HEK293 (cell line): ENCODE measurements around the gene IL6.

Source experiments
- CTCF ChIA-PET: fragments of 350-600 bp; formaldehyde crosslinking; extraction: SDS; loops from one replicate; lab custom pipeline; 2021; ENCODE audit warnings: antibody characterized with exemption; lab: Yijun Ruan, JAX
- POLR2A ChIA-PET: fragments of 300-600 bp; formaldehyde crosslinking; extraction: SDS; loops from one replicate; lab custom pipeline; 2020; ENCODE audit warnings: antibody characterized with exemption, inconsistent platforms; lab: Yijun Ruan, JAX
- H3K27ac ChIP-seq: fragments of 200-500 bp; sonication (Bioruptor generic); 2 replicates; pipeline ENCODE4 v1.5.1; 2014; ENCODE audit warnings: low read depth, low read length, control low read depth, inconsistent platforms; ENCODE audit errors: extremely low read depth
- H3K36me3 ChIP-seq, 2 experiments: fragments of 200-500 bp in 1 of 2; sonication (Bioruptor generic) in 1 of 2; 1 replicate in 1 of 2; 2 replicates in 1 of 2; pipeline ENCODE4 v1.5.1; 2014 to 2017; ENCODE audit warnings: inconsistent platforms in 2 of 2, low read length in 2 of 2; ENCODE audit not compliant: control insufficient read depth in 2 of 2, insufficient read depth in 1 of 2
- H3K4me1 ChIP-seq: fragments of 200-500 bp; sonication (Bioruptor generic); 2 replicates; pipeline ENCODE4 v1.5.1; 2014; ENCODE audit warnings: mild to moderate bottlenecking, low read length, inconsistent platforms; ENCODE audit not compliant: control insufficient read depth, insufficient read depth
- H3K4me3 ChIP-seq: 2 replicates; pipeline ENCODE4 v1.5.1; 2011; ENCODE audit warnings: low read depth, mild to moderate bottlenecking, control low read depth, low read length, moderate library complexity
- H3K9me3 ChIP-seq: fragments of 200-500 bp; sonication (Bioruptor generic); 2 replicates; pipeline ENCODE4 v1.5.1; 2014; ENCODE audit warnings: low read depth, low read length, inconsistent platforms; ENCODE audit not compliant: control insufficient read depth, insufficient read depth
- EGR2 ChIP-seq: fragments of 450-650 bp; formaldehyde crosslinking; IDR thresholded peaks from 2 replicates; pipeline ENCODE4 v1.5.1; 2016; ENCODE audit warnings: low read depth, missing biosample characterization, missing genetic modification characterization
- FEZF1 ChIP-seq: fragments of 450-650 bp; formaldehyde crosslinking; IDR thresholded peaks from 2 replicates; pipeline ENCODE4 v1.5.1; 2016; ENCODE audit warnings: missing biosample characterization, missing genetic modification characterization
- GFI1B ChIP-seq: fragments of 450-650 bp; formaldehyde crosslinking; IDR thresholded peaks from 2 replicates; pipeline ENCODE4 v1.5.1; 2016; ENCODE audit warnings: missing biosample characterization, missing genetic modification characterization
- KLF8 ChIP-seq: fragments of 450-650 bp; formaldehyde crosslinking; IDR thresholded peaks from 2 replicates; pipeline ENCODE4 v1.5.1; 2016; ENCODE audit warnings: missing biosample characterization, missing genetic modification characterization
- MZF1 ChIP-seq: fragments of 450-650 bp; formaldehyde crosslinking; IDR thresholded peaks from 2 replicates; pipeline ENCODE4 v1.5.1; 2017; ENCODE audit warnings: missing biosample characterization, missing genetic modification characterization, borderline replicate concordance
- SCRT1 ChIP-seq: fragments of 450-650 bp; formaldehyde crosslinking; IDR thresholded peaks from 2 replicates; pipeline ENCODE4 v1.5.1; 2016; ENCODE audit warnings: missing biosample characterization, missing genetic modification characterization, borderline replicate concordance
- SCRT2 ChIP-seq: fragments of 450-650 bp; formaldehyde crosslinking; IDR thresholded peaks from 2 replicates; pipeline ENCODE4 v1.5.1; 2016; ENCODE audit warnings: missing biosample characterization, missing genetic modification characterization
- SP3 ChIP-seq: fragments of 450-650 bp; formaldehyde crosslinking; IDR thresholded peaks from 2 replicates; pipeline ENCODE4 v1.5.1; 2016; ENCODE audit warnings: missing biosample characterization, missing genetic modification characterization
- SP7 ChIP-seq: fragments of 450-650 bp; formaldehyde crosslinking; IDR thresholded peaks from 2 replicates; pipeline ENCODE4 v1.5.1; 2016; ENCODE audit warnings: missing biosample characterization, missing genetic modification characterization
- ZBTB48 ChIP-seq: fragments of 450-650 bp; formaldehyde crosslinking; IDR thresholded peaks from 2 replicates; pipeline ENCODE4 v1.5.1; 2016; ENCODE audit warnings: missing biosample characterization, missing genetic modification characterization
- ZNF114 ChIP-seq: fragments of 450-650 bp; formaldehyde crosslinking; IDR thresholded peaks from 2 replicates; pipeline ENCODE4 v1.5.0; 2017; ENCODE audit warnings: missing biosample characterization, missing genetic modification characterization
- ZNF132 ChIP-seq: fragments of 450-650 bp; formaldehyde crosslinking; IDR thresholded peaks from 2 replicates; pipeline ENCODE4 v1.5.1; 2017; ENCODE audit warnings: missing biosample characterization, missing genetic modification characterization, borderline replicate concordance
- ZNF2 ChIP-seq: fragments of 450-650 bp; formaldehyde crosslinking; IDR thresholded peaks from 2 replicates; pipeline ENCODE4 v1.5.1; 2016; ENCODE audit warnings: missing biosample characterization, missing genetic modification characterization
- ZNF23 ChIP-seq: fragments of 450-650 bp; formaldehyde crosslinking; IDR thresholded peaks from 2 replicates; pipeline ENCODE4 v1.5.1; 2016; ENCODE audit warnings: missing biosample characterization, missing genetic modification characterization, borderline replicate concordance
- ZNF274 ChIP-seq, 2 experiments: fragments of 200-500 bp in 1 of 2; fragments of 450-650 bp in 1 of 2; sonication (Bioruptor generic) in 1 of 2; formaldehyde crosslinking in 1 of 2; IDR thresholded peaks; 2 replicates each; pipeline versions ENCODE4 v1.5.1 to v1.6.1; 2014 to 2016; ENCODE audit warnings: borderline replicate concordance in 1 of 2, inconsistent platforms in 1 of 2, low read length in 1 of 2, missing biosample characterization in 1 of 2, missing genetic modification characterization in 1 of 2
- ZNF302 ChIP-seq: fragments of 450-650 bp; formaldehyde crosslinking; IDR thresholded peaks from 2 replicates; pipeline ENCODE4 v1.5.1; 2016; ENCODE audit warnings: missing biosample characterization, missing genetic modification characterization, low read depth
- ZNF362 ChIP-seq: fragments of 450-650 bp; formaldehyde crosslinking; IDR thresholded peaks from 2 replicates; pipeline ENCODE4 v1.5.1; 2016; ENCODE audit warnings: missing biosample characterization, missing genetic modification characterization
- ZNF514 ChIP-seq: fragments of 450-650 bp; formaldehyde crosslinking; IDR thresholded peaks from 2 replicates; pipeline ENCODE4 v1.5.1; 2016; ENCODE audit warnings: missing biosample characterization, missing genetic modification characterization
- ZNF529 ChIP-seq: fragments of 450-650 bp; formaldehyde crosslinking; IDR thresholded peaks from 2 replicates; pipeline ENCODE4 v1.5.1; 2017; ENCODE audit warnings: missing genetic modification characterization, missing biosample characterization; ENCODE audit not compliant: insufficient replicate concordance
- ZNF530 ChIP-seq: fragments of 450-650 bp; formaldehyde crosslinking; IDR thresholded peaks from 2 replicates; pipeline ENCODE4 v1.5.1; 2016; ENCODE audit warnings: low read depth, missing biosample characterization, missing genetic modification characterization
- ZNF555 ChIP-seq: fragments of 450-650 bp; formaldehyde crosslinking; conservative IDR thresholded peaks from 2 replicates; pipeline ENCODE4 v1.5.1; 2017; ENCODE audit warnings: missing biosample characterization, mild to moderate bottlenecking, missing genetic modification characterization, inconsistent platforms
- ZNF560 ChIP-seq: fragments of 450-650 bp; formaldehyde crosslinking; IDR thresholded peaks from 2 replicates; pipeline ENCODE4 v1.5.1; 2017; ENCODE audit warnings: missing biosample characterization, missing genetic modification characterization, borderline replicate concordance
- ZNF580 ChIP-seq: fragments of 450-650 bp; formaldehyde crosslinking; IDR thresholded peaks from 2 replicates; pipeline ENCODE4 v1.5.1; 2016; ENCODE audit warnings: missing biosample characterization, missing genetic modification characterization
- ZNF596 ChIP-seq: fragments of 450-650 bp; IDR thresholded peaks from 2 replicates; pipeline ENCODE4 v1.5.0; 2018; ENCODE audit warnings: missing biosample characterization, mild to moderate bottlenecking, missing genetic modification characterization, moderate library complexity
- ZNF639 ChIP-seq: fragments of 450-650 bp; formaldehyde crosslinking; IDR thresholded peaks from 2 replicates; pipeline ENCODE4 v1.5.1; 2016; ENCODE audit warnings: missing biosample characterization, missing genetic modification characterization
- ZNF654 ChIP-seq: fragments of 450-650 bp; formaldehyde crosslinking; IDR thresholded peaks from 2 replicates; pipeline ENCODE4 v1.5.1; 2016; ENCODE audit warnings: low read depth, missing biosample characterization, missing genetic modification characterization
- ZNF658 ChIP-seq: fragments of 450-650 bp; formaldehyde crosslinking; IDR thresholded peaks from 2 replicates; pipeline ENCODE4; 2016; ENCODE audit warnings: missing biosample characterization, missing genetic modification characterization
- ZNF704 ChIP-seq: fragments of 450-650 bp; formaldehyde crosslinking; IDR thresholded peaks from 2 replicates; pipeline ENCODE4 v1.5.1; 2016; ENCODE audit warnings: missing biosample characterization, missing genetic modification characterization
- ZNF76 ChIP-seq: fragments of 450-650 bp; formaldehyde crosslinking; IDR thresholded peaks from 2 replicates; pipeline ENCODE4; 2016; ENCODE audit warnings: low read depth, missing biosample characterization, missing genetic modification characterization, borderline replicate concordance
- ZNF777 ChIP-seq: fragments of 450-650 bp; formaldehyde crosslinking; IDR thresholded peaks from 2 replicates; pipeline ENCODE4 v1.5.1; 2017; ENCODE audit warnings: missing biosample characterization, missing genetic modification characterization, borderline replicate concordance
- ZNF792 ChIP-seq: fragments of 450-650 bp; formaldehyde crosslinking; IDR thresholded peaks from 2 replicates; pipeline ENCODE4 v1.5.1; 2016; ENCODE audit warnings: missing biosample characterization, missing genetic modification characterization
- ZNF843 ChIP-seq: fragments of 450-650 bp; formaldehyde crosslinking; IDR thresholded peaks from 2 replicates; pipeline ENCODE4 v1.5.1; 2016; ENCODE audit warnings: missing biosample characterization, missing genetic modification characterization
- TF ChIP-seq, protein P1 (sequence below): fragments of 450-650 bp; formaldehyde crosslinking; IDR thresholded peaks from 2 replicates; pipeline ENCODE4 v1.5.1; 2016; ENCODE audit warnings: missing biosample characterization, missing genetic modification characterization
- TF ChIP-seq, protein P2 (sequence below): fragments of 450-650 bp; formaldehyde crosslinking; optimal IDR thresholded peaks from 2 replicates; pipeline ENCODE3; 2016; ENCODE audit warnings: missing biosample characterization, mild to moderate bottlenecking, missing genetic modification characterization

IL6 gene

GRCh38 chr7:22726345-22726906, 574 bp upstream of the IL6 start (continued):
- TF ChIP-seq, protein P1, sequence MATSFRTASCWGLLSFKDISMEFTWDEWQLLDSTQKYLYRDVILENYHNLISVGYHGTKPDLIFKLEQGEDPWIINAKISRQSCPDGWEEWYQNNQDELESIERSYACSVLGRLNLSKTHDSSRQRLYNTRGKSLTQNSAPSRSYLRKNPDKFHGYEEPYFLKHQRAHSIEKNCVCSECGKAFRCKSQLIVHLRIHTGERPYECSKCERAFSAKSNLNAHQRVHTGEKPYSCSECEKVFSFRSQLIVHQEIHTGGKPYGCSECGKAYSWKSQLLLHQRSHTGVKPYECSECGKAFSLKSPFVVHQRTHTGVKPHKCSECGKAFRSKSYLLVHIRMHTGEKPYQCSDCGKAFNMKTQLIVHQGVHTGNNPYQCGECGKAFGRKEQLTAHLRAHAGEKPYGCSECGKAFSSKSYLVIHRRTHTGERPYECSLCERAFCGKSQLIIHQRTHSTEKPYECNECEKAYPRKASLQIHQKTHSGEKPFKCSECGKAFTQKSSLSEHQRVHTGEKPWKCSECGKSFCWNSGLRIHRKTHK (tag by site-specific recombination): no peak
- TF ChIP-seq ZNF580 (no peak), ZNF792 (tag by site-specific recombination) (no peak), ZNF76 (tag by site-specific recombination) (no peak), ZNF704 (no peak), EGR2 (tag by site-specific recombination) (no peak)

GRCh38 chr7:22727714-22728035, 675 bp downstream of the IL6 start:
- POLR2A ChIA-PET: interaction anchor here (1.1 kb wide), 1 partner anchor 167 kb away, joined by 5 read pairs; no protein-coding TSS in a partner anchor
- H3K4me3 ChIP-seq: no peak overlapping the region

GRCh38 chr7:22728401-22729029, 1.5 kb downstream of the IL6 start:
- ChIA-PET CTCF (interaction anchor here (0.6 to 6.8 kb wide), 19 partner anchors 10 to 360 kb away, joined by 3 to 149 read pairs (median 4); no protein-coding TSS in a partner anchor), POLR2A (no interaction called here)
- Histone ChIP-seq H3K4me1 (peaks cover 8% of the 10 kb centered on the region; the same call in 1 of the 2 replicates), H3K36me3 (no peaks in the 10 kb centered on the region), H3K9me3 (no peaks in the 10 kb centered on the region), H3K27ac (no peak overlapping the region), H3K4me3 (no peak overlapping the region)
- no peak for TF ChIP-seq ZNF76 (tag by site-specific recombination)
- TF ChIP-seq ZNF362 (tag by site-specific recombination): no peak
- no peak for TF ChIP-seq ZNF529 (tag by site-specific recombination)
- TF ChIP-seq, protein P1 (tag by site-specific recombination): no peak
- 0 out of 2 replicates have a peak, but pooled peaks have one; percentile 38 for TF ChIP-seq SCRT2 (tag by site-specific recombination)
- TF ChIP-seq, protein P2, sequence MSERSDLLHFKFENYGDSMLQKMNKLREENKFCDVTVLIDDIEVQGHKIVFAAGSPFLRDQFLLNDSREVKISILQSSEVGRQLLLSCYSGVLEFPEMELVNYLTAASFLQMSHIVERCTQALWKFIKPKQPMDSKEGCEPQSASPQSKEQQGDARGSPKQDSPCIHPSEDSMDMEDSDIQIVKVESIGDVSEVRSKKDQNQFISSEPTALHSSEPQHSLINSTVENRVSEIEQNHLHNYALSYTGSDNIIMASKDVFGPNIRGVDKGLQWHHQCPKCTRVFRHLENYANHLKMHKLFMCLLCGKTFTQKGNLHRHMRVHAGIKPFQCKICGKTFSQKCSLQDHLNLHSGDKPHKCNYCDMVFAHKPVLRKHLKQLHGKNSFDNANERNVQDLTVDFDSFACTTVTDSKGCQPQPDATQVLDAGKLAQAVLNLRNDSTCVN (tag by site-specific recombination): no peak
- no peak for TF ChIP-seq ZNF514 (tag by site-specific recombination)
- no peak for TF ChIP-seq ZNF560 (tag by site-specific recombination)
- TF ChIP-seq ZNF843 (tag by site-specific recombination): no peak
- no peak for TF ChIP-seq ZNF555 (tag by site-specific recombination)
- no peak for TF ChIP-seq ZNF639 (tag by site-specific recombination)
- TF ChIP-seq SCRT1: no peak

More at GRCh38 chr7:22727714-22728035, 675 bp downstream of the IL6 start:
- H3K36me3 ChIP-seq: no peaks in the 10 kb centered on the region
- TF ChIP-seq ZBTB48 (no peak), FEZF1 (tag by site-specific recombination) (no peak), ZNF132 (tag by site-specific recombination) (no peak), GFI1B (no peak), ZNF658 (no peak), ZNF654 (no peak), ZNF777 (no peak), MZF1 (tag by site-specific recombination) (no peak), SP7 (tag by site-specific recombination) (no peak), KLF8 (no peak), ZNF114 (tag by site-specific recombination) (no peak), SP3 (tag by site-specific recombination) (no peak), ZNF302 (tag by site-specific recombination) (no peak), ZNF274 (IDR thresholded peaks at IDR 0.05; ENCODE audit: low read length) (no peak), ZNF274 (tag by site-specific recombination; IDR thresholded peaks at IDR 0.05; ENCODE audit: borderline replicate concordance) (no peak), EGR2 (tag by site-specific recombination) (no peak), ZNF596 (tag by site-specific recombination) (no peak), ZNF23 (no peak), ZNF530 (tag by site-specific recombination) (no peak), ZNF2 (tag by site-specific recombination) (no peak)
- TF ChIP-seq, all 188 proteins: peak for 0
- H3K4me1 ChIP-seq: peaks cover 8% of the 10 kb centered on the region; the same call in 1 of the 2 replicates
- H3K27ac ChIP-seq: no peak overlapping the region
- H3K9me3 ChIP-seq: no peaks in the 10 kb centered on the region
- CTCF ChIA-PET: interaction anchor here (0.7 to 6.8 kb wide), 17 partner anchors 10 to 333 kb away, joined by 3 to 149 read pairs (median 5); partner anchors contain the start of gene TOMM7
